Nephron (organoid): ENCODE data around the gene SIRPA.
A peak's percentile ranks its signal among the peaks of the same experiment; 100 is the strongest.

Experiments used
- H3K27ac Mint-ChIP-seq, 3 experiments: 2 replicates each; pipeline ENCODE4 v1.8.0; 2020; ENCODE audit warnings: mixed read lengths in 3 of 3, mild to moderate bottlenecking in 2 of 3, moderate library complexity in 1 of 3
- H3K27me3 Mint-ChIP-seq: 2 replicates; pipeline ENCODE4 v1.8.0; 2021; ENCODE audit warnings: low read depth, mild to moderate bottlenecking, moderate library complexity, mixed read lengths
- H3K36me3 Mint-ChIP-seq: 2 replicates; pipeline ENCODE4 v1.8.0; 2020; ENCODE audit warnings: low read depth, mixed read lengths
- H3K4me1 Mint-ChIP-seq: 2 replicates; pipeline ENCODE4 v1.8.0; 2020; ENCODE audit warnings: mixed read lengths
- H3K4me3 Mint-ChIP-seq, 3 experiments: 2 replicates each; pipeline ENCODE4 v1.8.0; 2020; ENCODE audit warnings: mild to moderate bottlenecking in 3 of 3, mixed read lengths in 3 of 3, moderate library complexity in 2 of 3
- H3K9me3 Mint-ChIP-seq: 2 replicates; pipeline ENCODE4 v1.8.0; 2020; ENCODE audit warnings: mixed read lengths
- TF ChIP-seq, protein P1 (sequence below), 3 experiments: fragments of 200-600 bp; sonication (generic); IDR thresholded peaks; one replicate each; pipeline ENCODE4 v1.5.0; 2021; ENCODE audit warnings: antibody characterized with exemption in 3 of 3; ENCODE audit not compliant: unreplicated experiment in 3 of 3

The SIRPA gene

DNA sequence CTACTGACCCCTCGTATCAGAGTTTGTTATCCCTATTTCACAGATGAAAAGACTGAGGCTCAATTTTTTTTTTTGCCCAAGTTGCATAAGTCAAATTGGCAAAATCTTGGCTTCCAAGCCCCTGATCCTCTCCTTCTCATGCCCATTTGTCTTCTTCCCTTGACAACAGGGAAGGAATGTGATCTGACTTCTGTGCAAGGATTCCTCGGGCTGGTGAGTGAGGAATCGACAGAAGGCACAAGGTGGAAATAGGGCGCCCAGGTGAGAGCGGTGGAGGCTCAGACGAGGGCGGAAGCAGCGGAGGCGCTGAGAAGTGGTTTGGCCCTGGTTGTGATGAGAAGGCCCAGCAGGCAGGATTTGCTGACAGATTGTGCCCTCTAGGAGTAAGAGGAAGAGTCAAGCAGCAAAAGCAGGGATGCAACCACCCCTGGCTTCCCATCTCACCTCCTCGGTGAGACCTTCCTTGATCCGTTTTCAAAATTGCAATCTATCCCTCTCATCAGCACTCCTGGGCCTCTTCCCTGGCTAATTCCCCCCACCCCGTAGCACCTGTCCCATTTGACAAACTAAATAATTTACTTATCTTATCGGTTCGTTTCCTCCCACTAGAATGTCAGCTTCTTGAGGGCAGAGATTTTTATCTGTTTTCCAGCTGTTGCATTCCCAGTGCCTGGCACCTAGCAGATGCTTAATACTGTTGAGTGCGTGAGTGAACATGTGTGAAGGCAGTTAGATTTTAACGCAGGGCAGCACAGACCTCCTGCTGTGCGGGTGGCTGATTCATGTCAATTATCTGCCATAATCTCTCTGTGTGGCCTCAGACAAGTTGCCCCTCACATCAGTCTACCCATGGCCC lies 3.7 kb upstream of the SIRPA start:
- no peak overlapping the region for H3K27ac Mint-ChIP-seq
- TF ChIP-seq, protein P1, sequence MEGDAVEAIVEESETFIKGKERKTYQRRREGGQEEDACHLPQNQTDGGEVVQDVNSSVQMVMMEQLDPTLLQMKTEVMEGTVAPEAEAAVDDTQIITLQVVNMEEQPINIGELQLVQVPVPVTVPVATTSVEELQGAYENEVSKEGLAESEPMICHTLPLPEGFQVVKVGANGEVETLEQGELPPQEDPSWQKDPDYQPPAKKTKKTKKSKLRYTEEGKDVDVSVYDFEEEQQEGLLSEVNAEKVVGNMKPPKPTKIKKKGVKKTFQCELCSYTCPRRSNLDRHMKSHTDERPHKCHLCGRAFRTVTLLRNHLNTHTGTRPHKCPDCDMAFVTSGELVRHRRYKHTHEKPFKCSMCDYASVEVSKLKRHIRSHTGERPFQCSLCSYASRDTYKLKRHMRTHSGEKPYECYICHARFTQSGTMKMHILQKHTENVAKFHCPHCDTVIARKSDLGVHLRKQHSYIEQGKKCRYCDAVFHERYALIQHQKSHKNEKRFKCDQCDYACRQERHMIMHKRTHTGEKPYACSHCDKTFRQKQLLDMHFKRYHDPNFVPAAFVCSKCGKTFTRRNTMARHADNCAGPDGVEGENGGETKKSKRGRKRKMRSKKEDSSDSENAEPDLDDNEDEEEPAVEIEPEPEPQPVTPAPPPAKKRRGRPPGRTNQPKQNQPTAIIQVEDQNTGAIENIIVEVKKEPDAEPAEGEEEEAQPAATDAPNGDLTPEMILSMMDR (IDR thresholded peaks at IDR 0.05; ENCODE audit: unreplicated experiment in 3 of 3), result no peak
- peak overlapping the region in 2 of 3 experiments; percentile 22 to 71 for H3K4me3 Mint-ChIP-seq
- H3K36me3 Mint-ChIP-seq, result no peaks in the 10 kb centered on the region
- H3K9me3 Mint-ChIP-seq, result no peaks in the 10 kb centered on the region
- H3K4me1 Mint-ChIP-seq, result peaks cover 25% of the 10 kb centered on the region
- peaks cover 57% of the 10 kb centered on the region for H3K27me3 Mint-ChIP-seq

DNA sequence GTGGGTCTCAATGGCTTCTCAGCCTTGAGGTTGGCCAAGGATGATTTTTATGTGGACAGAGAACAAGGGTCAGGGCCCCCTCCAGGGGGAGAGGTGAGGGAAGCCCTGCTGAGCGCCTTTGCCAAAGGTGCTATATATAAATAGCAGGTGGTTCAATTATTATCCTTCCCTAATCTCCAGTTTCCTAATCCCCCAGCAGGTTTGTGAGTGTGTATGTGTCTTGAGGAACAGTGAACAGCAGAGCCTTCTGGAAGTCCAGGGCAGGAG lies 3.2 kb upstream of the SIRPA start:
- peaks cover 28% of the 10 kb centered on the region for H3K4me1 Mint-ChIP-seq
- peak overlapping the region; percentile 22 to 71 (median 34) for H3K4me3 Mint-ChIP-seq
- TF ChIP-seq, protein P1 (IDR thresholded peaks at IDR 0.05; ENCODE audit: unreplicated experiment in 3 of 3), result no peak
- H3K27ac Mint-ChIP-seq, result no peak overlapping the region
- H3K36me3 Mint-ChIP-seq, result no peaks in the 10 kb centered on the region
- no peaks in the 10 kb centered on the region for H3K9me3 Mint-ChIP-seq
- H3K27me3 Mint-ChIP-seq, result peaks cover 63% of the 10 kb centered on the region

DNA sequence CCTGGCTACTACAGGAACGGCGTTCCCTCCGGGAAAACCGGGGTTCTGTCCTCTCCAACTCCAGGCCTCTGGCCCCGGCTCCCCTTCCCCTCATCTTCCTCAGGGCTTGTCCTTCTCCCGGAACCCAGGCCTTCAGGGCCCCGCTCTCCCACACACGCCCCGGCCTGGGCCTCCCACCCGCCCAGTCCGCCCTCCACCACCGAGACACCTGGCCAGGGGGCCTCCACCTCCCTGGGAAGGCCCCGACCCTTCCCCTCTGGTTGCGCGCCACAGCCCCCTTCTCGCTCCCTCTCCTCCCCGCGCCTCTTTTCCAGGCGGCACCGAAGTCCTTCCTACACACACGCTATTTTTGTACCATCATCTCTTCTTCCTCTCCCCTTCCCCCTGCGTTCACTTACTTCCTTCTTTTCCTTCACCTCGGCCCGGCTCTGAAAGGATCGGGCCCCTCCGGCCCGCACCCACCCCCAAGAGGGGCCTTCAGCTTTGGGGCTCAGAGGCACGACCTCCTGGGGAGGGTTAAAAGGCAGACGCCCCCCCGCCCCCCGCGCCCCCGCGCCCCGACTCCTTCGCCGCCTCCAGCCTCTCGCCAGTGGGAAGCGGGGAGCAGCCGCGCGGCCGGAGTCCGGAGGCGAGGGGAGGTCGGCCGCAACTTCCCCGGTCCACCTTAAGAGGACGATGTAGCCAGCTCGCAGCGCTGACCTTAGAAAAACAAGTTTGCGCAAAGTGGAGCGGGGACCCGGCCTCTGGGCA lies 1.3 kb upstream of the SIRPA start:
- Mint-ChIP-seq H3K9me3 (no peaks in the 10 kb centered on the region), H3K4me3 (peak overlapping the region; percentile 86 to 91 (median 88)), H3K4me1 (peaks cover 44% of the 10 kb centered on the region), H3K27me3 (peaks cover 70% of the 10 kb centered on the region), H3K27ac (peak overlapping the region in 2 of 3 experiments; percentile 10 to 83), H3K36me3 (no peaks in the 10 kb centered on the region)
- TF ChIP-seq, protein P1 (IDR thresholded peaks at IDR 0.05; ENCODE audit: unreplicated experiment in 3 of 3), result no peak

DNA sequence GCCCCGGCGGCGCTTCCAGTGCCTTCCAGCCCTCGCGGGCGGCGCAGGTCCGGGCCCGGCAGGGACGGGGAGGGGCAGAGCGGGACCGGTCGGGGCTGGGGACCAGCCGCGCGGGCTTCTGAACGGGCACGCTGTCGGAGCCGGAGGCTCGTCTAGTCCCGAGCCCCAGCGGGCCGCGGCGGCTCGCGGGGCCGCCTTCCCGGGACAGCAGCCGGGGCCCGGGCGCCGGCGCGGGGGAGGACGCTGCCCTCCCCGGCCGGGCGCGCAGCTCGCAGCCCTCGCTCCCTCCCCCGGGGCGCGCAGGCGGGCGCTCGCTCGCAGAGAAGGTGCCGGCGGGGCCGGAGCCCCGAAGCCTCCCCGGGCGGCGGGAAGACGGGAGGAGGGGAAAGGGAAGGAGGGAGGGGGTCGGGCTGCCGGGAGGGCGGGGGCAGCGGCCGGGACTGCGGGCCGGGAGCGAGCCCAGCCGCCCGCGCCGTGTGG lies 696 bp upstream of the SIRPA start:
- H3K27me3 Mint-ChIP-seq, result peaks cover 71% of the 10 kb centered on the region
- H3K4me1 Mint-ChIP-seq, result peaks cover 50% of the 10 kb centered on the region
- no peaks in the 10 kb centered on the region for H3K9me3 Mint-ChIP-seq
- H3K36me3 Mint-ChIP-seq, result no peaks in the 10 kb centered on the region
- peak overlapping the region in 1 of 3 experiments; percentile 83 for H3K27ac Mint-ChIP-seq
- H3K4me3 Mint-ChIP-seq, result peak overlapping the region; percentile 37 to 88 (median 50)
- TF ChIP-seq, protein P1 (IDR thresholded peaks at IDR 0.05; ENCODE audit: unreplicated experiment in 3 of 3), result no peak

DNA sequence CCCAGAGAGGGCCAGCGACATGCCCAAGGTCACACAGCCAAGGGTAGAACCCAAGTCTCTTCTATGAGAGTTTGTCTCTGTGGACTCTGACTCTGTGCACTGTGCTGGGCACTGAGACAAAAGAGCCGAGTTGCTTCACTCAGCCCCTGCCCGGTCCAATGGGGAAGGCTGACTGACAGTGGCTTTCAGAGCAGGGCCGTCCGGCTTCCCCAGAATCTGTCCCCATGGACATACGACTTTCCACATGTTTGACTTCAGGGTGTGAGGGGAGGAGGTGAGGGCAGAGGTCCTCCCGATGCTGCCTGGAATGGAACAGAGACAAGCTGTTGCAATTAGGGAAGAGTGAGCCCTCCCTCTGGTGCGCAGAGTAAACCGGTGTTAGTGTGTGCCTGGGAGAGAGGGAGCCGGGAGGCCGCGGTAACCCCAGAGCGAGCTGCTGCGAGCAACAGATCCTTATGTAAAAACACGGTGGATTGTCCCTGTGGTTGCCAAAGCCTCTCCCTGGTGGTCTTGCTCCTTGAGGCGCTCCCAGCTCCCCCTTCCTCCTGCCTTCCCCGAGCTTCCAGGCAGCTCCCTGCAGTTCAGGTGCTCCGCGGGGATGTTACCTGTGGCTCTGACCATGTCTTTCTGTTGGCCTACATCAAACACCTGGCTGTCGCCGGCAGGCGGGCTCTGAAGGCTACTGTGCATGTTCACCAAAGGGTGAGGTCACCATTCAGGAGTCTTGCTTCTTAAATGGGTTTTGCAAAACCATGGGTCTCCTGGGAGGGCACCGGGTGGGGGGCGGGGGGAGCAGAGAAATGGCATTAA lies 672 bp downstream of the SIRPA start:
- Mint-ChIP-seq H3K4me1 (peaks cover 58% of the 10 kb centered on the region), H3K9me3 (no peaks in the 10 kb centered on the region), H3K36me3 (no peaks in the 10 kb centered on the region), H3K27me3 (peaks cover 65% of the 10 kb centered on the region), H3K27ac (peak overlapping the region; percentile 39 to 79 (median 75)), H3K4me3 (peak overlapping the region; percentile 86 to 89 (median 87))
- TF ChIP-seq, protein P1 (IDR thresholded peaks at IDR 0.05; ENCODE audit: unreplicated experiment in 3 of 3), result no peak
